HCT116 (cell line): ENCODE measurements around the gene PPP2R1B. TPM values are rescaled to one million over a fixed set of nuclear protein-coding genes. Genes with fewer than 3 reads are reported as not detected.

ENCODE experiments used
- ATAC-seq: fragments of 200-7000 bp; cut with Tn5 transposase; 2 replicates; pipeline ENCODE4 v1.9.1; 2020; ENCODE audit warnings: mild to moderate bottlenecking, moderate library complexity
- BruUV-seq: library from RNA; stranded (reverse); fragments of 400-500 nt; replicated peaks from 2 replicates; lab custom pipeline; 2021; lab: Mats Ljungman, UMichigan
- CTCF ChIA-PET: fragments of 300-600 bp; sonication (Branson Sonifier 250); formaldehyde crosslinking; loops from one replicate; lab custom pipeline; 2021; ENCODE audit warnings: antibody characterized with exemption; lab: Charles Lee
- POLR2A ChIA-PET: fragments of 300-600, 350-600 bp; sonication (Branson Sonifier 250); formaldehyde crosslinking; loops from one replicate; lab custom pipeline; 2021; ENCODE audit warnings: antibody characterized with exemption; lab: Charles Lee
- RAD21 ChIA-PET, 2 experiments: fragments of 300-600 bp; sonication (Branson Sonifier 250); formaldehyde crosslinking; loops; one replicate each; lab custom pipeline; 2023; ENCODE audit warnings: low total read pairs in 2 of 2; ENCODE audit not compliant: uncharacterized antibody in 2 of 2, unreplicated experiment in 2 of 2, low non-redundant PET in 1 of 2; lab: Charles Lee
- DNase-seq: peaks from one replicate; pipeline ENCODE4 v3.0.0-alpha.2; 2010; ENCODE audit warnings: low read depth, low spot score
- H2AFZ ChIP-seq: fragments of 200-600 bp; shearing (Covaris generic), sonication (generic); 2 replicates; pipeline ENCODE4 v1.6.1; 2017; ENCODE audit warnings: low read depth, mixed run types, mixed read lengths, antibody characterized with exemption, low read length; ENCODE audit not compliant: poor library complexity, severe bottlenecking
- H3K27ac ChIP-seq: 2 replicates; pipeline ENCODE4 v1.5.1; 2012; ENCODE audit warnings: low read depth, low read length
- H3K27me3 ChIP-seq: fragments of 200-600 bp; sonication (generic); 2 replicates; pipeline ENCODE4 v1.6.1; 2016; ENCODE audit warnings: mixed run types, low read length, mixed read lengths; ENCODE audit not compliant: insufficient read depth
- H3K36me3 ChIP-seq, 2 experiments: fragments of 200-500 bp in 1 of 2; fragments of 200-600 bp in 1 of 2; sonication (Bioruptor generic) in 1 of 2; sonication (generic) in 1 of 2; 2 replicates each; pipeline versions ENCODE4 v1.5.1 to v1.6.1; 2014 to 2016; ENCODE audit warnings: low read length in 2 of 2, inconsistent platforms in 1 of 2, mixed read lengths in 1 of 2, mixed run types in 1 of 2; ENCODE audit not compliant: insufficient read depth in 2 of 2, control insufficient read depth in 1 of 2
- H3K4me1 ChIP-seq, 2 experiments: fragments of 200-600 bp in 1 of 2; sonication (generic) in 1 of 2; 2 replicates each; pipeline versions ENCODE4 v1.5.1 to v1.6.1; 2012 to 2017; ENCODE audit warnings: low read length in 2 of 2, inconsistent platforms in 1 of 2, mild to moderate bottlenecking in 1 of 2, mixed read lengths in 1 of 2, mixed run types in 1 of 2, moderate library complexity in 1 of 2; ENCODE audit not compliant: insufficient read depth in 2 of 2, control insufficient read depth in 1 of 2
- H3K4me2 ChIP-seq: fragments of 200-600 bp; sonication (generic); 2 replicates; pipeline ENCODE4 v1.6.1; 2017; ENCODE audit warnings: mixed run types, low read length, mixed read lengths
- H3K4me3 ChIP-seq, 2 experiments: fragments of 200-600 bp in 1 of 2; sonication (generic) in 1 of 2; replicated peaks in 1 of 2; 2 replicates each; pipeline ENCODE4 v1.5.1; 2011 to 2016; ENCODE audit warnings: low read length in 2 of 2, control low read depth in 1 of 2, low read depth in 1 of 2, mild to moderate bottlenecking in 1 of 2, mixed read lengths in 1 of 2, mixed run types in 1 of 2
- H3K79me2 ChIP-seq: fragments of 200-600 bp; sonication (generic); 2 replicates; pipeline ENCODE4 v1.6.1; 2017; ENCODE audit warnings: mild to moderate bottlenecking, mixed run types, low read length, moderate library complexity, mixed read lengths; ENCODE audit not compliant: insufficient read depth
- H3K9ac ChIP-seq: fragments of 200-600 bp; sonication (generic); 2 replicates; pipeline ENCODE4 v1.6.1; 2016; ENCODE audit warnings: low read length, mixed read lengths
- H3K9me2 ChIP-seq: fragments of 200-600 bp; sonication (generic), shearing (Covaris generic); 2 replicates; pipeline ENCODE4 v1.6.1; 2017; ENCODE audit warnings: mixed run types, mild to moderate bottlenecking, moderate library complexity; ENCODE audit not compliant: insufficient read depth
- H3K9me3 ChIP-seq, 2 experiments: fragments of 200-500 bp in 1 of 2; fragments of 200-600 bp in 1 of 2; sonication (Bioruptor generic) in 1 of 2; sonication (generic) in 1 of 2; 2 replicates each; pipeline ENCODE4 v1.6.1; 2014 to 2017; ENCODE audit warnings: low read length in 2 of 2, mixed read lengths in 2 of 2, inconsistent platforms in 1 of 2, low read depth in 1 of 2, mild to moderate bottlenecking in 1 of 2, mixed run types in 1 of 2, moderate library complexity in 1 of 2; ENCODE audit not compliant: control insufficient read depth in 1 of 2, insufficient read depth in 1 of 2
- H4K20me1 ChIP-seq: fragments of 200-600 bp; sonication (generic), shearing (Covaris generic); 2 replicates; pipeline ENCODE4 v1.6.1; 2017; ENCODE audit warnings: mixed run types, mild to moderate bottlenecking, moderate library complexity; ENCODE audit not compliant: insufficient read depth
- ATF3 ChIP-seq: IDR thresholded peaks from 2 replicates; pipeline ENCODE4 v1.6.1; 2012
- CTCF ChIP-seq, 3 experiments: fragments of 200-600 bp in 1 of 3; sonication (generic) in 1 of 3; IDR thresholded peaks in 2 of 3; conservative IDR thresholded peaks in 1 of 3; 2 replicates each; pipeline ENCODE4 v1.5.1; 2012 to 2017; ENCODE audit warnings: low read depth in 2 of 3, low read length in 2 of 3, antibody characterized with exemption in 1 of 3, borderline replicate concordance in 1 of 3, control low read depth in 1 of 3, mild to moderate bottlenecking in 1 of 3, mixed read lengths in 1 of 3, mixed run types in 1 of 3, moderate library complexity in 1 of 3; ENCODE audit not compliant: insufficient read depth in 1 of 3
- EZH2 ChIP-seq: fragments of 200-600 bp; sonication (generic); IDR thresholded peaks from 2 replicates; pipeline ENCODE4 v1.6.1; 2017; ENCODE audit warnings: antibody characterized with exemption, mixed run types
- EZH2phosphoT487 ChIP-seq: fragments of 200-600 bp; IDR thresholded peaks from 2 replicates; pipeline ENCODE4 v1.6.1; 2018; ENCODE audit warnings: antibody characterized with exemption, borderline replicate concordance
- FOSL1 ChIP-seq: IDR thresholded peaks from 2 replicates; pipeline ENCODE4 v1.6.1; 2012; ENCODE audit warnings: low read depth
- JUND ChIP-seq: IDR thresholded peaks from 2 replicates; pipeline ENCODE4 v1.6.1; 2012
- POLR2AphosphoS5 ChIP-seq: IDR thresholded peaks from 2 replicates; pipeline ENCODE4 v1.6.1; 2011; ENCODE audit warnings: mild to moderate bottlenecking, low read depth, low read length, moderate library complexity
- RAD21 ChIP-seq: IDR thresholded peaks from 2 replicates; pipeline ENCODE4 v1.6.1; 2012; ENCODE audit warnings: low read depth, mild to moderate bottlenecking
- REST ChIP-seq: IDR thresholded peaks from 2 replicates; pipeline ENCODE4 v1.6.1; 2012; ENCODE audit warnings: low read depth
- SP1 ChIP-seq: IDR thresholded peaks from 2 replicates; pipeline ENCODE4 v1.6.1; 2012; ENCODE audit warnings: low read depth
- TCF7L2 ChIP-seq: IDR thresholded peaks from 2 replicates; pipeline ENCODE4 v1.7.0; 2011; ENCODE audit warnings: borderline replicate concordance, inconsistent platforms; ENCODE audit not compliant: insufficient read depth, insufficient read length; ENCODE audit errors: extremely low read depth
- ZBTB33 ChIP-seq: IDR thresholded peaks from 2 replicates; pipeline ENCODE4 v1.6.1; 2011; ENCODE audit warnings: mild to moderate bottlenecking, low read length, moderate library complexity; ENCODE audit not compliant: insufficient replicate concordance; ENCODE audit errors: extremely low read depth
- ZFX ChIP-seq: fragments of 450-650 bp; IDR thresholded peaks from 2 replicates; pipeline ENCODE4 v1.6.1; 2017
- ZNF274 ChIP-seq: fragments of 200-500 bp; sonication (Bioruptor generic); IDR thresholded peaks from 2 replicates; pipeline ENCODE4 v1.6.1; 2014; ENCODE audit warnings: mild to moderate bottlenecking, low read depth, low read length, inconsistent platforms
- intact Hi-C: fragments of 100-400 bp; cut with micrococcal nuclease; formaldehyde crosslinking; loops from 2 replicates; pipeline ENCODE4 v1.10.0; 2022
- total RNA-seq: library from RNA; stranded (reverse); gene quantifications from one replicate; pipeline ENCODE4 v1.2.1, GENCODE V29; 2021; ENCODE audit not compliant: unreplicated experiment

Gene PPP2R1B
- total RNA-seq, 1 experiment from 2014 or later, result 24.9 TPM

DNA sequence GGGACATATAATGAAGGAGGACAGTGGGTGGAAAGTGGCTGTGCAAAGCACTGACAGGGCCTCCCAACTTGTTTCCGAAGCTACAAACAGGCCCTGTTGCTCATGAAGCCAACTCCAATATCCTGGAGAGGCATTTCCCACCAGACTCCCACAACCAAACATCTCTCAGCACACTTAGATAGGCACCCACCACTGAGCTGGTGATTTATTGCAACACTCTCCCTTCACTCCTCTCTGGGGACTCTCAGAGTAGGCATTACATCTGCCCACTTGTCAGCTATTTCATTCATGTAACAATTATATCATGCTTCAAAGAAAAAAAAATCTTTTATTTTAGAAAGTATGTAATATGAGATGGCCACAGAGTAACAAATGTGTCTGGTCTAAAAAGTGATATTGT lies 32.1 kb upstream of the PPP2R1B start:
- ChIA-PET CTCF (no interaction called here), RAD21 (no interaction called here), POLR2A (no interaction called here)
- no peak overlapping the region for H3K4me3 ChIP-seq
- H3K36me3 ChIP-seq, result 0 out of 4 replicates have a peak, but pooled peaks cover 0 to 3% of the 10 kb centered on the region in 2 experiments
- DNase-seq (no peak), ATAC-seq (no peak)
- H3K27ac ChIP-seq, result no peak overlapping the region
- no peaks in the 10 kb centered on the region for H3K4me1 ChIP-seq
- H3K79me2 ChIP-seq, result no peaks in the 10 kb centered on the region
- BruUV-seq, result no TSS peak
- no peaks in the 10 kb centered on the region for H3K27me3 ChIP-seq
- H3K4me2 ChIP-seq, result no peak overlapping the region
- H3K9ac ChIP-seq, result no peak overlapping the region
- H3K9me2 ChIP-seq, result no peaks in the 10 kb centered on the region
- H3K9me3 ChIP-seq, result no peaks in the 10 kb centered on the region
- intact Hi-C loops, result no loop called here
- no peak overlapping the region for H2AFZ ChIP-seq
- H4K20me1 ChIP-seq, result no peaks in the 10 kb centered on the region
- no peak for TF ChIP-seq SP1
- TF ChIP-seq CTCF (IDR thresholded peaks at IDR 0.05 in 2 of 3, conservative IDR thresholded peaks at IDR 0.05 in 1 of 3; ENCODE audit: borderline replicate concordance in 1 of 3, insufficient read depth in 1 of 3, low read depth in 2 of 3, low read length in 2 of 3), result no peak
- no peak for TF ChIP-seq RAD21
- TF ChIP-seq ZFX, result no peak
- no peak for TF ChIP-seq ZBTB33
- TF ChIP-seq JUND, result no peak
- no peak for TF ChIP-seq POLR2AphosphoS5
- TF ChIP-seq ATF3, result no peak
- TF ChIP-seq ZNF274, result no peak
- TF ChIP-seq FOSL1, result no peak
- no peak for TF ChIP-seq TCF7L2
- no peak for TF ChIP-seq EZH2
- no peak for TF ChIP-seq REST
- TF ChIP-seq EZH2phosphoT487, result no peak
